Measurements from ENCODE around the gene SLC16A4. TPM values are rescaled to one million over a fixed set of nuclear protein-coding genes. Genes with fewer than 3 reads are reported as not detected.

SLC16A4 gene
- total RNA-seq, 2 experiments from 2014 or later: 0.22 to 0.38 TPM

- BruUV-seq (replicated peaks): no TSS peak
- no peak overlapping the region for H3K4me3 ChIP-seq (ENCODE audit: low read depth, low read length, poor library complexity, severe bottlenecking)
- ChIA-PET POLR2A (no interaction called here), CTCF (ENCODE audit: unreplicated experiment) (no interaction called here)
- no peak overlapping the region for H3K4me2 ChIP-seq (ENCODE audit: low read length)
- H3K27ac ChIP-seq (ENCODE audit: low read depth, low read length, poor library complexity, severe bottlenecking): no peak overlapping the region
- H3K9me3 ChIP-seq (ENCODE audit: low read length): no peaks in the 10 kb centered on the region
- TF ChIP-seq CTCF (conservative IDR thresholded peaks at IDR 0.05; ENCODE audit: low read length) (no peak), EZH2phosphoT487 (IDR thresholded peaks at IDR 0.05; ENCODE audit: borderline replicate concordance, low read depth, low read length) (no peak)
- intact Hi-C loops (cut with micrococcal nuclease; ENCODE audit: unreplicated experiment): no loop called here
- H3K9me2 ChIP-seq (ENCODE audit: insufficient read depth, low read length): no peaks in the 10 kb centered on the region
- DNase-seq (ENCODE audit: low spot score): no peak
- no peak overlapping the region for H2AFZ ChIP-seq (ENCODE audit: low read length)
- no peaks in the 10 kb centered on the region for H3K36me3 ChIP-seq (ENCODE audit: insufficient read depth, low read length)
- no peaks in the 10 kb centered on the region for H3K4me1 ChIP-seq (ENCODE audit: insufficient read depth, low read length, poor library complexity, severe bottlenecking)
- H4K20me1 ChIP-seq (ENCODE audit: insufficient read depth, low read length): no peaks in the 10 kb centered on the region
- H3K79me2 ChIP-seq (ENCODE audit: insufficient read depth, low read depth, low read length): no peaks in the 10 kb centered on the region
Observed at GRCh38 chr1:110321846-110322245, 69.0 kb downstream of the SLC16A4 start.

GRCh38 chr1:110321045-110321444, 69.8 kb downstream of the SLC16A4 start:
- ChIA-PET POLR2A (no interaction called here), CTCF (ENCODE audit: unreplicated experiment) (no interaction called here)

GRCh38 chr1:110320168-110320518, 70.7 kb downstream of the SLC16A4 start:
- H3K4me2 ChIP-seq (ENCODE audit: low read length): no peak overlapping the region
- CTCF ChIA-PET (ENCODE audit: unreplicated experiment): no interaction called here

More at GRCh38 chr1:110321045-110321444, 69.8 kb downstream of the SLC16A4 start:
- Histone ChIP-seq H3K36me3 (ENCODE audit: insufficient read depth, low read length) (no peaks in the 10 kb centered on the region), H3K27ac (ENCODE audit: low read depth, low read length, poor library complexity, severe bottlenecking) (no peak overlapping the region), H4K20me1 (ENCODE audit: insufficient read depth, low read length) (no peaks in the 10 kb centered on the region), H3K4me3 (ENCODE audit: low read depth, low read length, poor library complexity, severe bottlenecking) (no peak overlapping the region), H2AFZ (ENCODE audit: low read length) (no peak overlapping the region), H3K4me2 (ENCODE audit: low read length) (no peak overlapping the region), H3K4me1 (ENCODE audit: insufficient read depth, low read length, poor library complexity, severe bottlenecking) (no peaks in the 10 kb centered on the region), H3K9me2 (ENCODE audit: insufficient read depth, low read length) (no peaks in the 10 kb centered on the region), H3K9me3 (ENCODE audit: low read length) (no peaks in the 10 kb centered on the region), H3K79me2 (ENCODE audit: insufficient read depth, low read depth, low read length) (no peaks in the 10 kb centered on the region)
- TF ChIP-seq CTCF (conservative IDR thresholded peaks at IDR 0.05; ENCODE audit: low read length) (no peak), EZH2phosphoT487 (IDR thresholded peaks at IDR 0.05; ENCODE audit: borderline replicate concordance, low read depth, low read length) (no peak)
- BruUV-seq (replicated peaks): no TSS peak
- DNase-seq (ENCODE audit: low spot score): no peak
- intact Hi-C loops (cut with micrococcal nuclease; ENCODE audit: unreplicated experiment): no loop called here

More at GRCh38 chr1:110320168-110320518, 70.7 kb downstream of the SLC16A4 start:
- Histone ChIP-seq H3K36me3 (ENCODE audit: insufficient read depth, low read length) (no peaks in the 10 kb centered on the region), H3K4me1 (ENCODE audit: insufficient read depth, low read length, poor library complexity, severe bottlenecking) (no peaks in the 10 kb centered on the region), H4K20me1 (ENCODE audit: insufficient read depth, low read length) (no peaks in the 10 kb centered on the region), H3K9me2 (ENCODE audit: insufficient read depth, low read length) (no peaks in the 10 kb centered on the region), H3K27ac (ENCODE audit: low read depth, low read length, poor library complexity, severe bottlenecking) (no peak overlapping the region), H3K9me3 (ENCODE audit: low read length) (no peaks in the 10 kb centered on the region), H3K79me2 (ENCODE audit: insufficient read depth, low read depth, low read length) (no peaks in the 10 kb centered on the region), H2AFZ (ENCODE audit: low read length) (no peak overlapping the region), H3K4me3 (ENCODE audit: low read depth, low read length, poor library complexity, severe bottlenecking) (no peak overlapping the region)
- TF ChIP-seq EZH2phosphoT487 (IDR thresholded peaks at IDR 0.05; ENCODE audit: borderline replicate concordance, low read depth, low read length) (no peak), CTCF (conservative IDR thresholded peaks at IDR 0.05; ENCODE audit: low read length) (no peak)
- intact Hi-C loops (cut with micrococcal nuclease; ENCODE audit: unreplicated experiment): no loop called here
- POLR2A ChIA-PET: no interaction called here
- no peak for DNase-seq (ENCODE audit: low spot score)
- BruUV-seq (replicated peaks): no TSS peak

Data from OCI-LY7 (cell line).